Measurements from ENCODE around the gene SLC29A1.
A peak's percentile ranks its signal among the peaks of the same experiment; 100 is the strongest.

SLC29A1 gene

GRCh38 chr6:44255105-44255808 is 31.9 kb downstream of the SLC29A1 start:
- no peak for DNase-seq

GRCh38 chr6:44255871-44256774 is 32.7 kb downstream of the SLC29A1 start:
- DNase-seq: peak in 1 of 14 donors; percentile 66

- no peak for DNase-seq
Observed at GRCh38 chr6:44256775-44257024, 33.3 kb downstream of the SLC29A1 start.

GRCh38 chr6:44257025-44257752 is 33.8 kb downstream of the SLC29A1 start, which contains the start of gene SLC35B2:
SLC35B2 (minus strand) TSS chr6:44257528; CDS start chr6:44257410, 118 bp downstream.
- DNase-seq: peak in 13 of 14 donors; percentile 76 to 95 (median 90)

GRCh38 chr6:44257753-44258324 is 34.4 kb downstream of the SLC29A1 start:
- no peak for DNase-seq

GRCh38 chr6:44258325-44258863 is 35.0 kb downstream of the SLC29A1 start:
- DNase-seq: no peak

- no peak for DNase-seq
Observed at GRCh38 chr6:44258921-44259320, 35.5 kb downstream of the SLC29A1 start.

- no peak for DNase-seq
Observed at GRCh38 chr6:44260011-44260410, 36.6 kb downstream of the SLC29A1 start.

- DNase-seq: no peak
Observed at GRCh38 chr6:44260451-44261297, 37.3 kb downstream of the SLC29A1 start.

GRCh38 chr6:44261581-44261980 is 38.2 kb downstream of the SLC29A1 start:
- no peak for DNase-seq

- DNase-seq: no peak
Observed at GRCh38 chr6:44262467-44263353, 39.3 kb downstream of the SLC29A1 start.

GRCh38 chr6:44263354-44264100 is 40.1 kb downstream of the SLC29A1 start:
- DNase-seq: peak in 1 of 14 donors; percentile 19

GRCh38 chr6:44264154-44265006 is 41.0 kb downstream of the SLC29A1 start:
- DNase-seq: peak in 5 of 14 donors; percentile 32 to 49 (median 39)

- peak; percentile 48 to 95 (median 84) for DNase-seq
Observed at GRCh38 chr6:44265007-44265721, 41.8 kb downstream of the SLC29A1 start, which contains the start of gene NFKBIE. NFKBIE (minus strand) TSS chr6:44265551; CDS start chr6:44265346, 205 bp downstream.

GRCh38 chr6:44265722-44266233 is 42.4 kb downstream of the SLC29A1 start:
- no peak for DNase-seq

GRCh38 chr6:44266347-44266746 is 43.0 kb downstream of the SLC29A1 start:
- no peak for DNase-seq

GRCh38 chr6:44267252-44267651 is 43.9 kb downstream of the SLC29A1 start:
- no peak for DNase-seq

All from C1 segment of cervical spinal cord (tissue), 14 donors.